DND-41 (cell line): ENCODE measurements around the gene CDK15.

Experiments used
- ATAC-seq: fragments of 200-7000 bp; cut with Tn5 transposase; 3 replicates; pipeline ENCODE4 v1.9.1; 2021; ENCODE audit warnings: low read depth; ENCODE audit not compliant: insufficient read depth
- DNase-seq: peaks from one replicate; pipeline ENCODE4 v3.0.0-alpha.2; 2020
- H2AFZ ChIP-seq: 2 replicates; pipeline ENCODE4 v1.6.0; 2012; ENCODE audit warnings: low read depth, low read length
- H3K27ac ChIP-seq: 2 replicates; pipeline ENCODE4 v1.5.1; 2012; ENCODE audit warnings: low read length, inconsistent platforms
- H3K27me3 ChIP-seq: fragments of 200-600 bp; sonication (generic); 2 replicates; pipeline ENCODE4 v1.6.0; 2012; ENCODE audit warnings: low read length, mild to moderate bottlenecking, inconsistent platforms; ENCODE audit not compliant: insufficient read depth, poor library complexity
- H3K36me3 ChIP-seq: 2 replicates; pipeline ENCODE4 v1.5.1; 2012; ENCODE audit warnings: low read length, inconsistent platforms; ENCODE audit not compliant: insufficient read depth
- H3K4me1 ChIP-seq: 2 replicates; pipeline ENCODE4 v1.5.1; 2012; ENCODE audit warnings: mild to moderate bottlenecking, low read length; ENCODE audit not compliant: insufficient read depth
- H3K4me2 ChIP-seq: 2 replicates; pipeline ENCODE4 v1.6.0; 2012; ENCODE audit warnings: mild to moderate bottlenecking, moderate library complexity, low read length, inconsistent platforms; ENCODE audit not compliant: insufficient read depth
- H3K4me3 ChIP-seq, 2 experiments: fragments of 200-600 bp in 1 of 2; shearing (Covaris generic) in 1 of 2; 2 replicates each; pipeline ENCODE4 v1.5.1; 2012 to 2016; ENCODE audit warnings: inconsistent platforms in 2 of 2, low read length in 2 of 2, mild to moderate bottlenecking in 2 of 2, low read depth in 1 of 2, moderate library complexity in 1 of 2
- H3K79me2 ChIP-seq: 2 replicates; pipeline ENCODE4 v1.6.0; 2012; ENCODE audit warnings: low read length, inconsistent platforms; ENCODE audit not compliant: insufficient read depth
- H3K9ac ChIP-seq: 2 replicates; pipeline ENCODE4 v1.6.0; 2012; ENCODE audit warnings: low read depth, mild to moderate bottlenecking, inconsistent platforms, low read length, moderate library complexity
- H3K9me3 ChIP-seq: 2 replicates; pipeline ENCODE4 v1.5.1; 2012; ENCODE audit warnings: low read length, moderate library complexity, mild to moderate bottlenecking, inconsistent platforms; ENCODE audit not compliant: insufficient read depth, severe bottlenecking
- H4K20me1 ChIP-seq: 2 replicates; pipeline ENCODE4 v1.6.0; 2012; ENCODE audit warnings: low read length; ENCODE audit not compliant: insufficient read depth
- EZH2 ChIP-seq: IDR thresholded peaks from 3 replicates; pipeline ENCODE4 v1.6.1; 2012; ENCODE audit warnings: borderline replicate concordance, low read depth, mild to moderate bottlenecking, moderate library complexity, low read length, inconsistent platforms; ENCODE audit not compliant: severe bottlenecking
- TF ChIP-seq, protein P1 (sequence below): IDR thresholded peaks from 2 replicates; pipeline ENCODE4 v1.5.1; 2012; ENCODE audit warnings: borderline replicate concordance, low read length, moderate library complexity, mild to moderate bottlenecking; ENCODE audit not compliant: poor library complexity, severe bottlenecking; ENCODE audit errors: extremely low read depth

The CDK15 gene

DNA sequence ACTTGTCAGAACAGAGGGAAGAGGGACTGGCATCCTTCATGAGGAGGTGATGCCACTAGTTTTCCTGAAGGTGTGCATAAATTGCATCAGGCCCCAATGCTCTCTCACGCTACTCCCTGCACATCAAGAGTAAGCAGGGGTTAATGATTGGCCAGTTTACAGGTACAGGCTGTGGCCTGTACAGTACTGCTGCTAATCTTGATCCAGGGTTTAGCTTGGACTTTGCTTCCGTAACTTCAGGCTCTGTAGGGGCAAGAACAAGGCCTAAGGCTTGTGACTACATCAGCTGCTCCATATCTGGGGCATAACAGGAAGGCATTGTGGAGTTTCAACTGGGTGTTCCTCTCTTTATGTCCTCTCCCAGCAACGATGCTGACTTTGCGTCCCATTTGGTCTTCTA, 130.5 kb downstream of the CDK15 start:
- no peak overlapping the region for H2AFZ ChIP-seq
- H3K4me1 ChIP-seq: no peaks in the 10 kb centered on the region
- ATAC-seq (no peak), DNase-seq (no peak)
- no peak overlapping the region for H3K4me3 ChIP-seq
- H3K27ac ChIP-seq: no peak overlapping the region
- H3K9ac ChIP-seq: no peak overlapping the region
- H3K79me2 ChIP-seq: no peaks in the 10 kb centered on the region
- TF ChIP-seq, protein P1, sequence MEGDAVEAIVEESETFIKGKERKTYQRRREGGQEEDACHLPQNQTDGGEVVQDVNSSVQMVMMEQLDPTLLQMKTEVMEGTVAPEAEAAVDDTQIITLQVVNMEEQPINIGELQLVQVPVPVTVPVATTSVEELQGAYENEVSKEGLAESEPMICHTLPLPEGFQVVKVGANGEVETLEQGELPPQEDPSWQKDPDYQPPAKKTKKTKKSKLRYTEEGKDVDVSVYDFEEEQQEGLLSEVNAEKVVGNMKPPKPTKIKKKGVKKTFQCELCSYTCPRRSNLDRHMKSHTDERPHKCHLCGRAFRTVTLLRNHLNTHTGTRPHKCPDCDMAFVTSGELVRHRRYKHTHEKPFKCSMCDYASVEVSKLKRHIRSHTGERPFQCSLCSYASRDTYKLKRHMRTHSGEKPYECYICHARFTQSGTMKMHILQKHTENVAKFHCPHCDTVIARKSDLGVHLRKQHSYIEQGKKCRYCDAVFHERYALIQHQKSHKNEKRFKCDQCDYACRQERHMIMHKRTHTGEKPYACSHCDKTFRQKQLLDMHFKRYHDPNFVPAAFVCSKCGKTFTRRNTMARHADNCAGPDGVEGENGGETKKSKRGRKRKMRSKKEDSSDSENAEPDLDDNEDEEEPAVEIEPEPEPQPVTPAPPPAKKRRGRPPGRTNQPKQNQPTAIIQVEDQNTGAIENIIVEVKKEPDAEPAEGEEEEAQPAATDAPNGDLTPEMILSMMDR: no peak
- TF ChIP-seq EZH2: no peak
- no peaks in the 10 kb centered on the region for H3K9me3 ChIP-seq
- H3K4me2 ChIP-seq: no peak overlapping the region
- H3K27me3 ChIP-seq: peaks cover 10% of the 10 kb centered on the region
- H3K36me3 ChIP-seq: no peaks in the 10 kb centered on the region
- no peaks in the 10 kb centered on the region for H4K20me1 ChIP-seq

DNA sequence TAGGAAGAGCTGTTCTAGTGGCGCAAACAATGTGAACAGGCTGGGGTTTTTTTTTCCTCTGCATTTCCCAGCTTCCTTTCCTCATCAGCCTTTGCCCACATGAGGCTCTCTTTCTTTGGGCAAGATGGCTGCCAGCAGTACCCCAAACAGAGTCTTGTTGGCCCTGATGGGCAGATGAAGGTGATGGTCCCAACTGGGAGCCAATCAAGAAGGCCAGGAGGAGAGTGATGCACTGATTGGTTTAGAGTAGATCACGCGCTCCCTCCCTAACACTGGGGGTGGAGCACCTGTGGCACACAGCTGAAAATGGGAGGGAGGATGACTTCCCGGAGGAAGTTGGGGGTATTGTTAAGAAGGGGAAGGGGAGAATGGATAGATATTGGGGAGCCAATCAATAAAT, 131.0 kb downstream of the CDK15 start:
- H3K79me2 ChIP-seq: no peaks in the 10 kb centered on the region
- no peaks in the 10 kb centered on the region for H3K36me3 ChIP-seq
- no peaks in the 10 kb centered on the region for H3K9me3 ChIP-seq
- no peak for ATAC-seq
- H2AFZ ChIP-seq: no peak overlapping the region
- peaks cover 12% of the 10 kb centered on the region for H3K27me3 ChIP-seq
- DNase-seq: no peak
- no peak overlapping the region for H3K27ac ChIP-seq
- no peaks in the 10 kb centered on the region for H4K20me1 ChIP-seq
- no peaks in the 10 kb centered on the region for H3K4me1 ChIP-seq
- no peak overlapping the region for H3K4me2 ChIP-seq
- H3K4me3 ChIP-seq: no peak overlapping the region
- no peak overlapping the region for H3K9ac ChIP-seq
- TF ChIP-seq, protein P1: no peak
- no peak for TF ChIP-seq EZH2

DNA sequence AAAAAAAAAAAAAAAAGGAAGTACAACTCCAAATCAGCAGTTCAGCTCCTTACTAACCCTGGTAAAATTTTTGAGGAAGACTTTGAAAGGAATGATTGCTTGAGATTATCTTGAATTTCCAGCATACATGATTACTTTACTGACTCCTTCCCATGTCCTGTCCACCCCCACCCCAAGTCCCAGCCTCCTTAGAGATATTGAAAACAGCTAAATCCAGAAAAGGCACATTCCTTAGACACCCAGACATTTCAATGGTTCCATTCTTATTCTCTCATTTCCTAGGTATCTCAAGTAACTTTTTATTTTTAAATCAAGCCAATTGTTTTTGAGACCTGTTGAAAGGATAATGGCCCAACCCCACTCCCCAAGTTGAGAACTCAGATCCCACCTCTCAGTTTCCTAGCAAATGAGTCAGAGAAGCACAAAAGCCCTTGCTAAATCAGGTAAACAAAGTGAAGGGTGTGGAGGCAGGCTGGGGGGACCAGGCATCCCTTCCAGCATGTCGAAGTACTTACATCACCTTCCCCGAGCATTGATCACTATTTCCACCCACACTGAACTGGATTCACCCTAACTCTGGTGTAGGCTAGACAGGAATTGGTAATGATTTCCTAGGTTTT, 131.9 kb downstream of the CDK15 start:
- H3K36me3 ChIP-seq: no peaks in the 10 kb centered on the region
- ATAC-seq (no peak), DNase-seq (no peak)
- no peaks in the 10 kb centered on the region for H4K20me1 ChIP-seq
- H3K4me1 ChIP-seq: no peaks in the 10 kb centered on the region
- H3K4me3 ChIP-seq: no peak overlapping the region
- H3K9me3 ChIP-seq: no peaks in the 10 kb centered on the region
- no peak for TF ChIP-seq EZH2
- TF ChIP-seq, protein P1: no peak
- no peak overlapping the region for H2AFZ ChIP-seq
- H3K27ac ChIP-seq: no peak overlapping the region
- no peak overlapping the region for H3K9ac ChIP-seq
- no peak overlapping the region for H3K4me2 ChIP-seq
- no peaks in the 10 kb centered on the region for H3K79me2 ChIP-seq
- peaks cover 14% of the 10 kb centered on the region for H3K27me3 ChIP-seq
